GM18508 (cell line): ENCODE measurements around the gene SLIT1.

Experiments used
- ATAC-seq: cut with Tn5 transposase; IDR thresholded peaks from one replicate; pipeline ENCODE4 v1.9.1; 2021; ENCODE audit warnings: moderate number of reproducible peaks; ENCODE audit not compliant: insufficient read depth, unreplicated experiment

The SLIT1 gene

DNA sequence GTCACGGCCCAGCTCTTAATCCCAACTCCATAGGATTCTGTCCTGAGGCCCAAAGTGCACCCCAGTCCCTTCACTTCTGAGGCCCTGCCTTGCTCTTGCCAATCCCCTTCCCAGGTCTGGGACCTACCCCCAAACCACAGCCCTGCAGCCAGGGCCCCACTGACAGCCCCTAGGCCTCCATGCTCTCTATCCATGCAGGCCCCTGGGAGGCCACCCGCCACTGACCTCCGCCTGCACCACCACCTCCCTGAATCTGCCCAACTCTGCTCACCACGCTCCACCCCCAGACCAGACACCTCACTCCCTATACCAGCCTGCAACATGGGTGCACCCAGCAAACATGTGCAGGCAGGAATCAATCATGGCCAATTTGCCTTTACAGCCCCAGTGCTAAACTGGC is 10.2 kb downstream of the SLIT1 start:
- ATAC-seq, result no peak

DNA sequence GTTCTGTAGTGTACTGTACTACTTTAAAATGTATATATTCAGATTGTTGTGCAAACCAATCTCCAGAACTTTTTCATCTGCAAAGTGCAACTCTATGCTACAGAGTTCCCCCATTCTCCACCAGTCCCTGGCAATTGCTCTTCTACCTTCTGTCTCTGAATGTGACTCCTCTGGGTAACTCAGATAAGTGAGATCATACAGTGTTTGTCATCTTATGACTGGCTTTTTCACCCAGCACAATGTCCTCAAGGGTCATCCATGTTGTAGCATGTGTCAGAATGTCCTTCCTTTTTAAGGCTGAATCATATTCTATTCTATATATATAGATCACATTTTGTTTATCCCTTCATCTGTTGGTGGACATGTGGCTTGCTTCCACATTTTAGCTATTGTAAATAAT is 10.8 kb downstream of the SLIT1 start:
- no peak for ATAC-seq

DNA sequence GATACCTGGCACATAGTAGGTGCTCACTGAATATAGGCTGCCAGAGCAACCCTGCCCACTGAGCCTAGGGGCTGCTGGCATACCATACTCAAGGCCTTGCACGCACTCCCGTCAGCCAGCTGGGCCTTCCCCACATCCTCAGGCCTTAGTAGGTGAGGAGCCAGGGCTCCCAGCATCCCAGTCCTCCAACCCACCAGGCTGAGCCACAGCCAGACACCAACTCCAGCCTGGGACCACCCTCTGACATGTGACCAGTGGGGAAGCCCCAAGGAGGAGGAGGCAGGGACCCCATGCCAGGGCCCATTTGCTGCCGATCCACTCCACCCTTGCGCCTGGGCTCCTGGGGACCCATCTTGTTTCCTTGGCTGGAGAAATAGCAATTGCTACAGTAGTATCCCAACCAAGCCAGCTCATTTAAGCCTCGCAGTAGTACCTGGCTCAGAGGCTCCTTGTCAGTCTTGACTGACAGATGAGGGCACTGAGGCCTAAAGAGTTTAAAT is 11.4 kb downstream of the SLIT1 start:
- no peak for ATAC-seq

DNA sequence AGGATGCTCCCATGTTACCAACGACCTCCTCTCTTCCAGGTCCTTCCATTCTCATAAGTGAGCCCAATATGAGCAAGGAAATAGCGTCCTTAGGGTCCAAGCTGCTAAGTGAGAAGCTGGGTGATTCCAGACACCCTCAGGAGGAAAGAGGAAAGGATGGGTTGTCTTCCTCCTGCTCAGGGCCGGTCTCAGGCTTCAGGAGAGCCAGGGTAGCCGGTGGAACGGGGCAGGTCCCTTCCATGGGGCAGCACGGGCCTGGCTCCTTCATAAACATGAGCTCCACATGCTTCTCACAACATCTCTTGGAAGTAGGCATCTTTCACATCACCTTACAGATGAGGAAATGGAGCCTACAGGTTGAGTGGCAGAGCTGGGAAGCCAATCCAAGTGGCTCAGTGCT is 12.7 kb downstream of the SLIT1 start:
- no peak for ATAC-seq

DNA sequence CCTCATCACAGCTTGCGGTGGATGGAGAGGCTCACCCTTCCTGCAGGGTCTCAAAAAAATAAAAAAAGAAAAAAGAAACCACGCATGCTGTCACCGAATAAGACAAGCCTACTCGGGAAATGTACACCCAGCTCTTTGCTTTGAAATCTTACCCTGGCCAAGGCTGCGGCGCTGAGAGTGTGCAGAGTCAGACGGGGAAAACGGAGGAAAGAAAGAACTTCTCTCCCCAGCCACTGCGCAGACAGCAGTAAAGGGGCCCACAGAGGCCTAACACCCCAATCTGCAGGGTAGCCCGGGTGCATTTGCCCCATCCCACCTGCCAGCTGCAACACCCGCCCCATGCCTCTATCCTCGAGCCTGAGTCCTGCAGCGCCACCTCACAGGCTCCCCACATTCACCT is 14.8 kb downstream of the SLIT1 start:
- ATAC-seq, result no peak

GRCh38 chr10:97169911-97170693 is 15.7 kb downstream of the SLIT1 start:
- no peak for ATAC-seq

DNA sequence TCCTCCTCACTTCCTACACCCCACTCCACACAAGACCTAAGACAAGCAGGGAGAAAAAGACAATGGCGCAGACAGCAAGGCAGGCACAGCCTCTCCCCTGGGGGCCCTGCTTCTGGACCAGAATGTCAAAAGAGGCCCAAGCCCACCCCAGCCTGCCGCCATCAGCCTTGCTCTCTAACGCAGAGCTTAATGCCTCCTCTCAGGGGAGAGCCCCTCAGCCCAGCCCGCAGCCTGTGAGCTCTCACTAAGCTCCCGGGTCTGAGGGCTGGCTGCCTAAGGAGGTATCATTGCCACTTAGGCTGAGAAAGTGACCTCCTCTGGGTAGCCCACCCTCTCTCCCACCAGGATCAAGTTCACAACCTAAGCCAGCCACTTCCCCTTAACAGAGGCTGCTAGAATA is 16.7 kb downstream of the SLIT1 start:
- ATAC-seq, result no peak

DNA sequence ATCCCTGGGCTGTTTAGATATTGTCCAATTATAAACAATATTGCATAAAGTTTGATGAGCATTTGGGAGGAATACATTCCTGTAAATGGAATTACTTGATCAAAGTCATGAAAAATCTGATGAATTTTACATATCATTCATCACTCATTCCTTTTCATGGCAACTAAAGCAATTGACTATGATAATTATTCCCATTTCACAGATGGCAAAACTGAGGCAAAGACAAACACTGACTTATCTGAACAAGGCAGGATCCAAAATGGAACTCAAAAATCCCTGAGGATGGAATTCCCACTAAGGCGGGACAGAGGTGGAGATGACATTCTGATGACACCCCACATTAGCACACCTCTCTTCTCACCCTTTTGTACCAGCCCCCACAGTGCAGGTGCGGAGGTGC is 17.1 kb downstream of the SLIT1 start:
- no peak for ATAC-seq

DNA sequence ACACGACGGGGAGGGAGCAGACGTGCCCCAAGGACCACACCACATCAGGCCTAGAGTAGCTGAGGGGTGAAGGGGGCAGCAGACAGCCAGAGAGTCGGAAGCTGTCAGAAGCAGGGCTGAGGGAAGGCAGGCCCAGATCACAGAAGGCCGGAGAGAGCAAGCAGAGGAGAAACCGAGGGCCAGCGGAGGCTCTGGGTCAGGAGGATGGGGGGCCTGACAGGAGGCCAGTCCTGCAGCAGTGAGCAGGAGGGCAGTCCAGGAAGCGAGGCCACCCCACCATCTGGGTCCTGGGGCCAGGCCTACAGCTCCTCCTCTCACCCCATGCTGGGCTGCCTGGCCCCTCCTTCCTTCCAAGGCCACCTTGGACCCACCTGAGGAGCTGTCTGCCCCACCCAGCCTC is 20.3 kb downstream of the SLIT1 start:
- no peak for ATAC-seq

GRCh38 chr10:97163781-97164501 is 21.8 kb downstream of the SLIT1 start:
- no peak for ATAC-seq

DNA sequence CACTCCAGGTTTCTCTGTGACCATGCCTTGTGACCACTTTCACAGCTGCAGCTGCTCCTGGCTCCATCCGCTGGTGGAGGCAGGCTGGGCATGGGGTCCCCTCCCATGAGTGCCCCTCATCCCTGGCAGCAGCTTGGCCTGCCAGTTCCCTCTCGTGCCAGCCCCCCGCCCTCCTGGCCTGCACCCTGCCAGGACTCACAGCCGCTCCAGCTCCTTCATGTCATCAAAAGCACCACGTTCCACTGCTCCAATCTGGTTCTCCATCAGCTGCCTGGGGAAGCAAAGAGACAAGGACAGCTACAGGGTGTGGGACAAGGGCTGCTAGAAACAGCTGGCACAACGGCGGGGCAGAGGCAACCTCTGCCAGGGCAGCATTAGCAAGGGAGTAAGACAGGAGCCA is 22.6 kb downstream of the SLIT1 start:
- no peak for ATAC-seq

DNA sequence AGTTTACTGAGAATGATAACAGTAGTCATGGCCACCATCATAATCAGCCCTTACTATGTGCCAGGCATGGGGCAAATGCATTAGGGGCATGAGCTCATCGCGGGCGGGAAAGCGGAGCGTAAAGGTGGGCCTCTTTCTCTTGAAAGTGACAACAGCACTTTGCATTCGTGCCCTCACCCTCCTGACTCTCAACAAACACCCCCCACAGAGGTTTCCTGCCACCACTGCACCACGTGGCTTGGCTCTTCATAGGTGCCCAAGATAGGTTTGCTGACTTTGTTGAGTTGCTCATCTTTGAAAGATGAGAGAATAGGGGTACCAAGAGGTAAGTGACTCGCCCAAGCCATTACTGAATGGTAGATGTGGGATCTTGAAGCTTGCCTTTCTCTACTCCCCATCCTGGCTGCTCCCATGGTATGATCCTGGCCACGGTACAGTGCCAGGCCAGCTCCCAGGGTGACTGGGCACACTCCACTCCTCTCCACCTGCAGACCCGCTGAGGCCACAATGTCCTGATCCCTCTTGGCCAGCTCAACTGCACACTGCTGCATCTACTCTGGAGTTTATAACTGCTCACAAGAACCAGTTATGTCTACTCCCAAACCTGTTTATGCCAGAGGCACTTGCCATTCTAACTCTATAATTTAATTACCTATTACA is 26.0 kb downstream of the SLIT1 start:
- no peak for ATAC-seq

GRCh38 chr10:97157578-97158095 is 28.1 kb downstream of the SLIT1 start:
- no peak for ATAC-seq

GRCh38 chr10:97154781-97155180 is 31.0 kb downstream of the SLIT1 start:
- no peak for ATAC-seq

GRCh38 chr10:97154162-97154561 is 31.6 kb downstream of the SLIT1 start:
- ATAC-seq, result no peak

GRCh38 chr10:97153270-97153850 is 32.4 kb downstream of the SLIT1 start:
- ATAC-seq, result no peak

DNA sequence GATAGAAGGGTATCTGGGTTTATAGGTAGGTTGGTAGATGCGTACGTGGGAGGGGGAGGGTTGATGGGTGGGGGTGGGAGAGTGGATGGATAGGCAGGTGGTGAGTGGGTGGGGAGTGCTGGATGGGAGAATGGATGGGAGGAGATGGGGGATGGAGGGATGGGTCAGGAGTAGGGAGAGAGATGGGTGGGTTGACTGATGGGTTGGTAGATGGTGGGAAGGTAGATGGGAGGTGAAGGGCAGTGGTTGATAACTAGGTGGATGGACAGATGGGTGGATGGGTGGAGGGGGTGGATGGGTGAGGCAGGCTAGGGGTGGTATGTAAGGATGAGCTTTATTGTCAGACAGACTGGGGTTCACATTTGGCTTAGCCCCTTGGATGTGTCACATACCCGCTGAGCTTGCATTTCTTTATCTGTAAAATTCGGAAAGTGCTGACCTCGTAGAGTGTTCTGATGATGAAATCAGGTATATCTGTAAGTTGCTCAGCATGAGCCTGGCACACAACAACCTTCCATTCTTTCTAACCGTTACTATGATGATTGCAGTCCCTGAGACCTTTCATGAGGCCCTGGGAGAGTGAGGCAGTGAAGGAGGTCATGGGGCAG is 34.3 kb downstream of the SLIT1 start:
- ATAC-seq, result no peak

GRCh38 chr10:97150616-97151015 is 35.1 kb downstream of the SLIT1 start:
- no peak for ATAC-seq

DNA sequence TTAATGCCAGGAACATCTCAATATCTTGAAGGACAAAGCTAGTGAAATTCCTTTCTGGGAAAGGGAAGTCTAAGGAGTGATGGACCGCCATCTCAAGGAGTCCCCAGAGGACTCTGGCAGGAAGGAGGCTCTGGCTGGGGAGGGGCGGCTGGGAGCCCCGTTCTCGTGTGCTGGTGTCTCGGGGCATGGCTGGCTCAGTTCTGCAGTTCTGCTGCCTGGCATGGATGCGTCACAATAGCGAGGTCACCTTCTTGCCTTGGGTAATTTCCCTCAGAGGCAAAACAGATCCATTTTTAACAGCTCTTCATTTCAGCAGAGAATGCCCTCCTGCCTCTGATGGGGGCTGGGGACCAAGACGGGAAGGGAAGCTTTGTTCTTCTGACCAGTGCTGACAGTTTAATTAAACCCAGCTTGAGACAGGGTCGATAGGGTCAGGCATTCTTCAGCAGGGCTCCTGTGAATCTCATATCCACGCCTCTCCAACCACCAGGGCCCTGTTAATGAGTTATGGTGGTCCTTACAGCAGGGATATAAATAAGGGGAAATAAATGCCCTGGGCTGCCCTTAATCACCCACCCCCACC is 35.7 kb downstream of the SLIT1 start:
- ATAC-seq, result no peak

DNA sequence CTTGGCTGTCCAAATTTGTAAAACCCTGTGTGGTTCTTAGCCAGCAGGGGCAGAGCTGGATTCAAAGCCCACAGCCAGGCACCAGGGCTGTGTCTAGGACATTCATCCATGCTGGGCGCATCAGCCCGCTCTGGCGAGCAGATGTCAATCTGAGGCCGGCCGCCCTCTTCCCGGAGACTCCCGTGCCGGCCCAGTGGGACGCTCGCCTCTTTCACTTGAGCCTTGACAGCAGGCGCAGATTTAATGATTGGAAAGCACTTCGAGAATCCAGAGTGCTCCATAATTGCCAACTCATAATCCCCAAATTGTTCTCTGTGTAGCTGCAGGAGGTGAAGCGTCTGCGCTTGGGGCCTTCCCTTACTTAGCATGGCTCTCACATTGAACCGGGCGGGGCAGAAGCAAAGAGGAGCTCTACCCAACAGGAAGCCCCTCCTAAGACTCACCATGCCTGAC is 36.7 kb downstream of the SLIT1 start:
- no peak for ATAC-seq
